Suprapubic skin (tissue), 4 donors: ENCODE measurements around the gene CISTR. TPM values are rescaled to one million over a fixed set of nuclear protein-coding genes. Genes with fewer than 3 reads are reported as not detected.

Experiments
- DNase-seq, 2 donors: peaks; one replicate each; pipeline ENCODE4 v3.0.0-alpha.2; 2019; ENCODE audit warnings: low spot score in 2 of 2
- H3K27ac ChIP-seq: fragments of 200-600 bp; sonication (generic); one replicate; pipeline ENCODE4 v1.5.1; 2019
- H3K27me3 ChIP-seq: fragments of 200-600 bp; sonication (generic); one replicate; pipeline ENCODE4 v1.5.1; 2019
- H3K36me3 ChIP-seq: fragments of 200-600 bp; sonication (generic); one replicate; pipeline ENCODE4 v1.5.1; 2019
- H3K4me1 ChIP-seq: fragments of 200-600 bp; sonication (generic); one replicate; pipeline ENCODE4 v1.5.1; 2019
- H3K4me3 ChIP-seq: fragments of 200-600 bp; sonication (generic); one replicate; pipeline ENCODE4 v1.5.1; 2019; ENCODE audit warnings: mild to moderate bottlenecking
- H3K9me3 ChIP-seq: fragments of 200-600 bp; sonication (generic); one replicate; pipeline ENCODE4 v1.5.1; 2019
- EP300 ChIP-seq: sonication (generic); formaldehyde crosslinking; IDR thresholded peaks from one replicate; pipeline ENCODE4 v1.6.1; 2017; ENCODE audit warnings: antibody characterized with exemption
- POLR2A ChIP-seq, 2 donors: fragments of 450-650 bp; IDR thresholded peaks; one replicate each; pipeline ENCODE4 v1.6.1; 2017; ENCODE audit warnings: antibody characterized with exemption in 2 of 2, mild to moderate bottlenecking in 2 of 2, moderate library complexity in 2 of 2
- POLR2AphosphoS5 ChIP-seq, 3 donors: sonication (generic); formaldehyde crosslinking; IDR thresholded peaks; one replicate each; pipeline ENCODE4 v1.6.1; 2017; ENCODE audit warnings: antibody characterized with exemption in 3 of 3
- WGBS: methylation state at CpG from one replicate; pipeline ENCODE4 v1.1.5; 2018; 5-methylcytosine and 5-hydroxymethylcytosine counted together
- total RNA-seq, 4 donors: library from RNA; depleted of rRNA; stranded (reverse); fragments of >200 nt; gene quantifications; one replicate each; pipeline ENCODE4 v1.1.0, GENCODE V29; 2016
- TF ChIP-seq, protein P1 (sequence below), 2 donors: fragments of 200-600 bp in 1 of 2; fragments of 450-650 bp in 1 of 2; sonication (generic) in 1 of 2; IDR thresholded peaks; one replicate each; pipeline ENCODE4 v1.5.1; 2016 to 2019; ENCODE audit warnings: antibody characterized with exemption in 2 of 2, mild to moderate bottlenecking in 1 of 2, moderate library complexity in 1 of 2

The CISTR gene
- total RNA-seq, 4 donors from 2014 or later: not detected

DNA sequence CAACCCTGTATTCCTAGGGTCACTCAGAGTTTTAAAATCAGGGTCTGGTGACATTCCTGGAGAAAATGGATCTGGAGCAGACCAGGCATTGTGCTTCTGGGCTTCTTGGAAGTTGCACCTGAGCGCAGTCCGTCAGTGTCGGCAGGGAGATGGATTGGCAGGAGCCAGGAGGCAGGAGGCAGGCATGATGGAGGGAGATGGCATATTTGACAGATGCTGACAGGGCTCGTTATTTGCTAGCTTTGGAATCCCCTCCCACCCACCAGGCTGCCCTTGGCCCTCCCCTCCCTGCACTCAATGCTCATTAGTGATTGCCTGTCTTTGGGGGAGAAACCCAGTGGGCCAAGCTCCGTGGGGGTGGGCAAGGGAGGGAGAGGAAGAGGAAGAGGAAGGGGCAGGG lies 4.7 kb downstream of the CISTR start:
- Histone ChIP-seq H3K4me3 (no peak overlapping the region), H3K27me3 (peaks cover 48% of the 10 kb centered on the region), H3K36me3 (no peaks in the 10 kb centered on the region), H3K4me1 (peaks cover 26% of the 10 kb centered on the region), H3K9me3 (no peaks in the 10 kb centered on the region), H3K27ac (no peak overlapping the region)
- 43% methylated on average over 5 of the region's 5 CpGs for WGBS
- no peak for TF ChIP-seq POLR2AphosphoS5 (IDR thresholded peaks at IDR 0.05)
- no peak for TF ChIP-seq EP300
- TF ChIP-seq, protein P1, sequence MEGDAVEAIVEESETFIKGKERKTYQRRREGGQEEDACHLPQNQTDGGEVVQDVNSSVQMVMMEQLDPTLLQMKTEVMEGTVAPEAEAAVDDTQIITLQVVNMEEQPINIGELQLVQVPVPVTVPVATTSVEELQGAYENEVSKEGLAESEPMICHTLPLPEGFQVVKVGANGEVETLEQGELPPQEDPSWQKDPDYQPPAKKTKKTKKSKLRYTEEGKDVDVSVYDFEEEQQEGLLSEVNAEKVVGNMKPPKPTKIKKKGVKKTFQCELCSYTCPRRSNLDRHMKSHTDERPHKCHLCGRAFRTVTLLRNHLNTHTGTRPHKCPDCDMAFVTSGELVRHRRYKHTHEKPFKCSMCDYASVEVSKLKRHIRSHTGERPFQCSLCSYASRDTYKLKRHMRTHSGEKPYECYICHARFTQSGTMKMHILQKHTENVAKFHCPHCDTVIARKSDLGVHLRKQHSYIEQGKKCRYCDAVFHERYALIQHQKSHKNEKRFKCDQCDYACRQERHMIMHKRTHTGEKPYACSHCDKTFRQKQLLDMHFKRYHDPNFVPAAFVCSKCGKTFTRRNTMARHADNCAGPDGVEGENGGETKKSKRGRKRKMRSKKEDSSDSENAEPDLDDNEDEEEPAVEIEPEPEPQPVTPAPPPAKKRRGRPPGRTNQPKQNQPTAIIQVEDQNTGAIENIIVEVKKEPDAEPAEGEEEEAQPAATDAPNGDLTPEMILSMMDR (IDR thresholded peaks at IDR 0.05): no peak
- no peak for TF ChIP-seq POLR2A (IDR thresholded peaks at IDR 0.05)
- no peak for DNase-seq

DNA sequence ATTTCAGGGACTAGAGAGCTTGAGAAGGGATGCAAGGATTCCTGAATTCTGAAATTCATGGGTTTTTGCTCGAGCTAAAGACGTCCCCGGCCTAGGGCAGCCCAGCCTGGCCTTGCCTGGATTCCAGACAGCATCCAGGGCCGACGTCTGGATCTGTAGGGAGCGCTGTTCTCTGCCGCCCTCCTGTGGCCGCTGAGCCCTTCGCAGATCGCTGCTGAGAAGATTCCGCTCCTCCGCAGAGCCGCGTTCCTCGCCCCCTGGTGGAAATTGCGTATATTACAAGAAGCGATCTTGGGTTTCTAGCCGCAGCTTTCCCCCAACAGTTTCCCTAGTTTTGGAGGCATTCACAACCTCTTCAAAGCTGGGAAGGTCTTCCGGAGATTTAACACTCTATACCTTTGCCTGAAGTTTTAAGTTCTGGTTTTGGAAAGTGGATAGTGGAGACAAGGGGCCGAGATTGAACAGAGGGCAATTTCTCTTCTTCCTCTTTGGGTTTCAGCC lies 5.1 kb downstream of the CISTR start:
- under 1% methylated on average over 20 of the region's 20 CpGs for WGBS
- Histone ChIP-seq H3K4me1 (peaks cover 21% of the 10 kb centered on the region), H3K4me3 (no peak overlapping the region), H3K9me3 (no peaks in the 10 kb centered on the region), H3K27ac (no peak overlapping the region), H3K36me3 (no peaks in the 10 kb centered on the region), H3K27me3 (peaks cover 53% of the 10 kb centered on the region)
- peak; percentile 95 to 96 for DNase-seq
- TF ChIP-seq POLR2AphosphoS5 (IDR thresholded peaks at IDR 0.05): no peak
- TF ChIP-seq, protein P1 (IDR thresholded peaks at IDR 0.05): peak; percentile 100

DNA sequence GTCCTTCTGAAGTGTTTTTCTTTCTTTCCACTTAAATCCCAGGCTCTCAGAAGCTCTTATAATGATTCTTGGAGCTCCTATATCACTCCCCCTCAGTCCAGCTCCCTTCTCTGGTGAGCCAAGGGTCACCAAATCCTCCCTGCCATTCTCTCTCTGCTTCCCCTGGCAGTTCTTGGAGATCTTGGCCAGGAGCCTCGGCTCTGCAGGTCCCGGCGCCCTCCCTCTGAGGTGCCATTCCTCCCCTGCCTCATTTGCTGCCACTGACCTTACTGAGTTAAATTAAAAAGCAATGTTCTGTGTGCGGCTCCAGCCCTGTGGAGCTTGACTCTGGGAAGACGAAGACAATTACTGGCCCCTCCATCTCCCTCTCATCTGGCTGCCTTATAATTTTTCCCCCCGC lies 7.0 kb downstream of the CISTR start:
- Histone ChIP-seq H3K4me3 (no peak overlapping the region), H3K27me3 (peaks cover 60% of the 10 kb centered on the region), H3K27ac (no peak overlapping the region), H3K9me3 (no peaks in the 10 kb centered on the region), H3K36me3 (no peaks in the 10 kb centered on the region), H3K4me1 (peaks cover 13% of the 10 kb centered on the region)
- TF ChIP-seq, protein P1 (IDR thresholded peaks at IDR 0.05): no peak
- no peak for TF ChIP-seq POLR2AphosphoS5 (IDR thresholded peaks at IDR 0.05)
- no peak for TF ChIP-seq POLR2A (IDR thresholded peaks at IDR 0.05)
- no peak for TF ChIP-seq EP300
- DNase-seq: no peak
- 58% methylated on average over 6 of the region's 6 CpGs for WGBS

DNA sequence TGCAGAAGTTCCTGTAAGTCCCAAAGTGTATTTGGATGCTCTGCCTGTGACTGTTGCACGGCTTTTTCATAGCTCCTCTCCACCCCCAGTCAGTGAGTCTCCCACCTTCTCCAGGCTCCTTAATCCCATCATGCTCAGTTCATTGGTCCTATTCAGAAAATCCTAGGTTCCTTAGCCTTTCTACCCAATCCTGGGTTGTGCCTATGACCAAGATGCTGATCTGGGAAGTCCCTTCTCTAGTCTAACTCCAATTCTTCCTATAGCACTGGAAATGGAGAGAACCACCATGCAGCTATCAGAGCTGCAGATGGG lies 7.7 kb downstream of the CISTR start:
- H3K9me3 ChIP-seq: no peaks in the 10 kb centered on the region
- TF ChIP-seq, protein P1 (IDR thresholded peaks at IDR 0.05): no peak
- TF ChIP-seq POLR2AphosphoS5 (IDR thresholded peaks at IDR 0.05): no peak
- TF ChIP-seq EP300: no peak
- no peak for TF ChIP-seq POLR2A (IDR thresholded peaks at IDR 0.05)
- no peaks in the 10 kb centered on the region for H3K36me3 ChIP-seq
- no peak overlapping the region for H3K27ac ChIP-seq
- peaks cover 19% of the 10 kb centered on the region for H3K4me1 ChIP-seq
- peaks cover 66% of the 10 kb centered on the region for H3K27me3 ChIP-seq
- no peak overlapping the region for H3K4me3 ChIP-seq
- DNase-seq: no peak
- 95% methylated on average over 1 of the region's 1 CpG for WGBS

DNA sequence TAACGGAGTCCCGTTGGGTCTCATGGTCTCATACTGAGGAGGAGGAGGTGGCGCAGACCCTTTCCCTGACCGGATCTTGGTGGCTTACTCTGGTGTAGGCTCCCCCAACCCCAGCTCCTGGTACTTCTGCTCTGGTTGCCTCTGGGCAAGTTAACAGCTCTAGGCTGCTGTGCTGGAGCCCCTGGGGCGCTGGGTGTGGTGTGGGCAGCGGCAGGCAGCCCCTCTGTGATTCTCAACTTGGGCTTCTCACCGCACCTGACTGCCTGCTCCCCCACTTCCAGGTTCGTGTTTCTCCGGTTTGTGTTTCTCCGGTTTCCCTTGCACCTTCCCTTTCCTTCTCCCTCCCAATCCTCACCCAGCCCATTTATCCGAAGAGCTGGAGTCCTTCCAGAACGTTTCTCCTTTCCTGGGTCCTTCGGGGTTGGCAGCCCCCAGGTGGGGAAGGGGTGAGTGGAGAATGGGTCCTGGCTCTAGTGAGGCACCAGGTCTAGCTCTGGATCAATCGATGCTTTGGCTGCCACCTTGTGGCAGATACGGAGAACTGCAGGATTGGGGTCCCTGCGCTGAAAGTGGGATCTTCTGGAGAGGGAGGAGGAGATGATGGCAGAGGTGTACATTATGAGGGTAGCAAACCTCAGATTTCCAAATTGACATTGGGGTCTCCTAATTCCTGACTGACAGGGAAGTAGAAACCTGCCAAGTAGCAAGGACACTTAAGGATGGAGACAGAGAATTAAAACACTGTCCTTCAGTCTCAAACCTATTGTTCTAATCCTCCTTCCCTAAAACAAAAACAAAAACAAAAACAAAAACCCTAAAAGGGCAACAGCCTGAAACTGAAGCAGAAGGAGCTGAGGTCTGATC lies 8.3 kb downstream of the CISTR start:
- no peaks in the 10 kb centered on the region for H3K9me3 ChIP-seq
- H3K4me3 ChIP-seq: no peak overlapping the region
- peaks cover 66% of the 10 kb centered on the region for H3K27me3 ChIP-seq
- TF ChIP-seq, protein P1 (IDR thresholded peaks at IDR 0.05): peak; percentile 88 to 93
- TF ChIP-seq POLR2A (IDR thresholded peaks at IDR 0.05): no peak
- H3K27ac ChIP-seq: no peak overlapping the region
- no peaks in the 10 kb centered on the region for H3K36me3 ChIP-seq
- 20% methylated on average over 16 of the region's 16 CpGs for WGBS
- DNase-seq: no peak
- peaks cover 25% of the 10 kb centered on the region for H3K4me1 ChIP-seq
